Activated CD4-positive, alpha-beta T cell treated with anti-CD3 and anti-CD28 coated beads, Interleukin-2, amount 50 U/mL, for 4 hours (primary cell): Measurements from ENCODE around the gene IZUMO1.
A peak's percentile ranks its signal among the peaks of the same experiment; 100 is the strongest.
"Not testable (repeated sequence)": the region's sequence is repeated elsewhere in the genome, so short reads cannot be mapped to it uniquely, and the experiment has no call there.

ENCODE experiments used
- DNase-seq, 2 experiments: peaks; one replicate each; pipeline ENCODE4 v3.0.0-alpha.2; 2020

IZUMO1 gene

GRCh38 chr19:48746738-48747575 lies at the start of gene IZUMO1:
TSS of gene IZUMO1 (minus strand) at chr19:48746909. CDS start at chr19:48745859, 1,050 bp downstream.
- DNase-seq = peak in 1 of 2 experiments; percentile 29

- DNase-seq = no peak
Measured at GRCh38 chr19:48795685-48796070, 49.0 kb upstream of the IZUMO1 start.

GRCh38 chr19:48795055-48795684 lies 48.5 kb upstream of the IZUMO1 start:
- peak; percentile 80 to 81 for DNase-seq

- DNase-seq = no peak
Measured at GRCh38 chr19:48794291-48794690, 47.6 kb upstream of the IZUMO1 start.

- no peak for DNase-seq
Measured at GRCh38 chr19:48793271-48793670, 46.6 kb upstream of the IZUMO1 start.

- not testable (repeated sequence) for DNase-seq
Measured at GRCh38 chr19:48787331-48787730, 40.6 kb upstream of the IZUMO1 start.

GRCh38 chr19:48786422-48786821 lies 39.7 kb upstream of the IZUMO1 start:
- not testable (repeated sequence) for DNase-seq

GRCh38 chr19:48784527-48784926 lies 37.8 kb upstream of the IZUMO1 start:
- DNase-seq = no peak

- no peak for DNase-seq
Measured at GRCh38 chr19:48780631-48781391, 34.1 kb upstream of the IZUMO1 start.

- no peak for DNase-seq
Measured at GRCh38 chr19:48779636-48780035, 32.9 kb upstream of the IZUMO1 start.

- DNase-seq = no peak
Measured at GRCh38 chr19:48777720-48778119, 31.0 kb upstream of the IZUMO1 start.

- no peak for DNase-seq
Measured at GRCh38 chr19:48777139-48777538, 30.4 kb upstream of the IZUMO1 start.

GRCh38 chr19:48772503-48772953 lies 25.8 kb upstream of the IZUMO1 start:
- no peak for DNase-seq

GRCh38 chr19:48770734-48771472 lies 24.2 kb upstream of the IZUMO1 start:
- DNase-seq = no peak

GRCh38 chr19:48770266-48770665 lies 23.6 kb upstream of the IZUMO1 start:
- no peak for DNase-seq

- DNase-seq = no peak
Measured at GRCh38 chr19:48768994-48769713, 22.4 kb upstream of the IZUMO1 start.

- not testable (repeated sequence) for DNase-seq
Measured at GRCh38 chr19:48768171-48768753, 21.6 kb upstream of the IZUMO1 start.

GRCh38 chr19:48765816-48766215 lies 19.1 kb upstream of the IZUMO1 start:
- not testable (repeated sequence) for DNase-seq

GRCh38 chr19:48760504-48761205 lies 13.9 kb upstream of the IZUMO1 start:
- DNase-seq = no peak

GRCh38 chr19:48757741-48758144 lies 11.0 kb upstream of the IZUMO1 start:
- DNase-seq = no peak
